ENCODE results near the gene HCN4. TPM values are rescaled to one million over a fixed set of nuclear protein-coding genes. Genes with fewer than 3 reads are reported as not detected.

Gene HCN4
- total and polyA plus RNA-seq, 2 experiments from 2014 or later, result 2.4 to 10.6 TPM

DNA sequence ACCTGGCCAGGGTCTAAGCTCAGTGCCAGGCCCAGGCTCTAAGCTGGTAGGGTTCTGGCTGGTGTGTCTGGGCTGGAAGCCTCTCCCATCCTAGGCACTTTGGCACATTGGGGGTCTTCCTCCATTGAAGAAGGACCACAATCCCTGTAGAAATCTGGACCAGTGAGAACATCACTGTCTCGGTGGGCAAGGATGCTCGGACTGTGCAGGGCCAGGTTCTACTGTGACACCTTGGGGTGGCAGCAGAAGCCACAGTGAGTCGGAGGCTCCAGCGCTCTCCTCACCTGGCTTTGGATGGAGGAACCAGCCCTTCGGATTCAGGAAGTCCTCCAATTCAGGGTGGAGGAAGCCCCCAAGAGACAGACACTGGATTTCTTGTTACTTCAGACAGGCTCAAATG lies 17.5 kb upstream of the HCN4 start:
- H3K27me3 Mint-ChIP-seq (ENCODE audit: insufficient read depth, low read depth, poor library complexity), result peaks cover 28% of the 10 kb centered on the region
- DNase-seq (ENCODE audit: low spot score) (no peak), ATAC-seq (no peak)
- Histone ChIP-seq H2AFZ (no peak overlapping the region), H4K20me1 (replicated peaks; ENCODE audit: insufficient read depth) (no peaks in the 10 kb centered on the region), H3K79me2 (replicated peaks; ENCODE audit: insufficient read depth) (no peaks in the 10 kb centered on the region), H3K4me1 (ENCODE audit: insufficient read depth) (peaks cover 44% of the 10 kb centered on the region), H3K27ac (ENCODE audit: low read depth) (no peak overlapping the region), H3K27me3 (ENCODE audit: insufficient read depth) (no peaks in the 10 kb centered on the region), H3K36me3 (ENCODE audit: insufficient read depth) (no peaks in the 10 kb centered on the region), H3K4me2 (no peak overlapping the region), H3F3A (replicated peaks; ENCODE audit: low read depth) (peaks cover 15% of the 10 kb centered on the region; the same call in 1 of the 2 replicates), H3K4me3 (no peak overlapping the region), H3K9me2 (ENCODE audit: insufficient read depth) (peaks cover 11% of the 10 kb centered on the region)
- no peak overlapping the region for H3K4me3 Mint-ChIP-seq
- peaks cover 9% of the 10 kb centered on the region for H3K9me3 Mint-ChIP-seq
- no peak overlapping the region for H3K27ac Mint-ChIP-seq
- TF ChIP-seq, protein P1, sequence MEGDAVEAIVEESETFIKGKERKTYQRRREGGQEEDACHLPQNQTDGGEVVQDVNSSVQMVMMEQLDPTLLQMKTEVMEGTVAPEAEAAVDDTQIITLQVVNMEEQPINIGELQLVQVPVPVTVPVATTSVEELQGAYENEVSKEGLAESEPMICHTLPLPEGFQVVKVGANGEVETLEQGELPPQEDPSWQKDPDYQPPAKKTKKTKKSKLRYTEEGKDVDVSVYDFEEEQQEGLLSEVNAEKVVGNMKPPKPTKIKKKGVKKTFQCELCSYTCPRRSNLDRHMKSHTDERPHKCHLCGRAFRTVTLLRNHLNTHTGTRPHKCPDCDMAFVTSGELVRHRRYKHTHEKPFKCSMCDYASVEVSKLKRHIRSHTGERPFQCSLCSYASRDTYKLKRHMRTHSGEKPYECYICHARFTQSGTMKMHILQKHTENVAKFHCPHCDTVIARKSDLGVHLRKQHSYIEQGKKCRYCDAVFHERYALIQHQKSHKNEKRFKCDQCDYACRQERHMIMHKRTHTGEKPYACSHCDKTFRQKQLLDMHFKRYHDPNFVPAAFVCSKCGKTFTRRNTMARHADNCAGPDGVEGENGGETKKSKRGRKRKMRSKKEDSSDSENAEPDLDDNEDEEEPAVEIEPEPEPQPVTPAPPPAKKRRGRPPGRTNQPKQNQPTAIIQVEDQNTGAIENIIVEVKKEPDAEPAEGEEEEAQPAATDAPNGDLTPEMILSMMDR (conservative IDR thresholded peaks at IDR 0.05; ENCODE audit: low read depth in 2 of 2), result 0 out of 4 replicates have a peak, but pooled peaks of 1 of the 2 experiments have one; percentile 6
- TF ChIP-seq, protein P2, sequence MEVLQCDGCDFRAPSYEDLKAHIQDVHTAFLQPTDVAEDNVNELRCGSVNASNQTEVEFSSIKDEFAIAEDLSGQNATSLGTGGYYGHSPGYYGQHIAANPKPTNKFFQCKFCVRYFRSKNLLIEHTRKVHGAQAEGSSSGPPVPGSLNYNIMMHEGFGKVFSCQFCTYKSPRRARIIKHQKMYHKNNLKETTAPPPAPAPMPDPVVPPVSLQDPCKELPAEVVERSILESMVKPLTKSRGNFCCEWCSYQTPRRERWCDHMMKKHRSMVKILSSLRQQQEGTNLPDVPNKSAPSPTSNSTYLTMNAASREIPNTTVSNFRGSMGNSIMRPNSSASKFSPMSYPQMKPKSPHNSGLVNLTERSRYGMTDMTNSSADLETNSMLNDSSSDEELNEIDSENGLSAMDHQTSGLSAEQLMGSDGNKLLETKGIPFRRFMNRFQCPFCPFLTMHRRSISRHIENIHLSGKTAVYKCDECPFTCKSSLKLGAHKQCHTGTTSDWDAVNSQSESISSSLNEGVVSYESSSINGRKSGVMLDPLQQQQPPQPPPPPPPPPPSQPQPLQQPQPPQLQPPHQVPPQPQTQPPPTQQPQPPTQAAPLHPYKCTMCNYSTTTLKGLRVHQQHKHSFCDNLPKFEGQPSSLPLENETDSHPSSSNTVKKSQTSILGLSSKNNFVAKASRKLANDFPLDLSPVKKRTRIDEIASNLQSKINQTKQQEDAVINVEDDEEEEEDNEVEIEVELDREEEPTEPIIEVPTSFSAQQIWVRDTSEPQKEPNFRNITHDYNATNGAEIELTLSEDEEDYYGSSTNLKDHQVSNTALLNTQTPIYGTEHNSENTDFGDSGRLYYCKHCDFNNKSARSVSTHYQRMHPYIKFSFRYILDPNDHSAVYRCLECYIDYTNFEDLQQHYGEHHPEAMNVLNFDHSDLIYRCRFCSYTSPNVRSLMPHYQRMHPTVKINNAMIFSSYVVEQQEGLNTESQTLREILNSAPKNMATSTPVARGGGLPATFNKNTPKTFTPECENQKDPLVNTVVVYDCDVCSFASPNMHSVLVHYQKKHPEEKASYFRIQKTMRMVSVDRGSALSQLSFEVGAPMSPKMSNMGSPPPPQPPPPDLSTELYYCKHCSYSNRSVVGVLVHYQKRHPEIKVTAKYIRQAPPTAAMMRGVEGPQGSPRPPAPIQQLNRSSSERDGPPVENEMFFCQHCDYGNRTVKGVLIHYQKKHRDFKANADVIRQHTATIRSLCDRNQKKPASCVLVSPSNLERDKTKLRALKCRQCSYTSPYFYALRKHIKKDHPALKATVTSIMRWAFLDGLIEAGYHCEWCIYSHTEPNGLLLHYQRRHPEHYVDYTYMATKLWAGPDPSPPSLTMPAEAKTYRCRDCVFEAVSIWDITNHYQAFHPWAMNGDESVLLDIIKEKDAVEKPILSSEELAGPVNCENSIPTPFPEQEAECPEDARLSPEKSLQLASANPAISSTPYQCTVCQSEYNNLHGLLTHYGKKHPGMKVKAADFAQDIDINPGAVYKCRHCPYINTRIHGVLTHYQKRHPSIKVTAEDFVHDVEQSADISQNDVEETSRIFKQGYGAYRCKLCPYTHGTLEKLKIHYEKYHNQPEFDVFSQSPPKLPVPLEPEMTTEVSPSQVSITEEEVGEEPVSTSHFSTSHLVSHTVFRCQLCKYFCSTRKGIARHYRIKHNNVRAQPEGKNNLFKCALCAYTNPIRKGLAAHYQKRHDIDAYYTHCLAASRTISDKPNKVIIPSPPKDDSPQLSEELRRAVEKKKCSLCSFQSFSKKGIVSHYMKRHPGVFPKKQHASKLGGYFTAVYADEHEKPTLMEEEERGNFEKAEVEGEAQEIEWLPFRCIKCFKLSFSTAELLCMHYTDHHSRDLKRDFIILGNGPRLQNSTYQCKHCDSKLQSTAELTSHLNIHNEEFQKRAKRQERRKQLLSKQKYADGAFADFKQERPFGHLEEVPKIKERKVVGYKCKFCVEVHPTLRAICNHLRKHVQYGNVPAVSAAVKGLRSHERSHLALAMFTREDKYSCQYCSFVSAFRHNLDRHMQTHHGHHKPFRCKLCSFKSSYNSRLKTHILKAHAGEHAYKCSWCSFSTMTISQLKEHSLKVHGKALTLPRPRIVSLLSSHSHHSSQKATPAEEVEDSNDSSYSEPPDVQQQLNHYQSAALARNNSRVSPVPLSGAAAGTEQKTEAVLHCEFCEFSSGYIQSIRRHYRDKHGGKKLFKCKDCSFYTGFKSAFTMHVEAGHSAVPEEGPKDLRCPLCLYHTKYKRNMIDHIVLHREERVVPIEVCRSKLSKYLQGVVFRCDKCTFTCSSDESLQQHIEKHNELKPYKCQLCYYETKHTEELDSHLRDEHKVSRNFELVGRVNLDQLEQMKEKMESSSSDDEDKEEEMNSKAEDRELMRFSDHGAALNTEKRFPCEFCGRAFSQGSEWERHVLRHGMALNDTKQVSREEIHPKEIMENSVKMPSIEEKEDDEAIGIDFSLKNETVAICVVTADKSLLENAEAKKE (CRISPR knock-in tag; IDR thresholded peaks at IDR 0.05), result no peak
- peaks cover 9% of the 10 kb centered on the region for H3K36me3 Mint-ChIP-seq (ENCODE audit: low read depth)
- peaks cover 44% of the 10 kb centered on the region for H3K4me1 Mint-ChIP-seq

DNA sequence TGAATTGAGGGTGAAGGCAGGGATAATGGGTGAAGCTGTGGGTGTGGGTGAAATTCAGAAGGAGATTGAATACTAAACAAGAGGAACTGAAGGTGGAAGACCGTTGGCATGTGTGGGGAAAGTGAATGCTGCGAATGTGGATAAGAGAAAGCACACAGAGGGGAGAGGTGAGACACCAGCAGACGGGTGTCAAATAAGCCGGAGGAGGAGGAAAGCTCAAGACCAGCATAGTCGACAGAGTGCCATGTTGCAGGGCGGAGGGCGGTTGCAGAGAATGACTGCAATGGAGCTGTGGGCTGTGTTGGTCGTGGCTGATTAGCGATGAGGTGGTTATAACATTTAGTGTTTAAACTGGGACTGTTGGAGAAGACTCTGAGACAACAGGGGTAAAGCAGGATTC lies 16.4 kb upstream of the HCN4 start:
- peaks cover 15% of the 10 kb centered on the region; the same call in 1 of the 2 replicates for H3F3A ChIP-seq (replicated peaks; ENCODE audit: low read depth)
- H3K36me3 ChIP-seq (ENCODE audit: insufficient read depth), result no peaks in the 10 kb centered on the region
- H3K9me2 ChIP-seq (ENCODE audit: insufficient read depth), result peaks cover 13% of the 10 kb centered on the region
- no peaks in the 10 kb centered on the region for H4K20me1 ChIP-seq (replicated peaks; ENCODE audit: insufficient read depth)
- H3K4me2 ChIP-seq, result no peak overlapping the region
- H3K79me2 ChIP-seq (replicated peaks; ENCODE audit: insufficient read depth), result no peaks in the 10 kb centered on the region
- peaks cover 19% of the 10 kb centered on the region for H3K9me3 Mint-ChIP-seq
- H3K4me3 Mint-ChIP-seq, result no peak overlapping the region
- no peak overlapping the region for H2AFZ ChIP-seq
- no peak overlapping the region for H3K27ac ChIP-seq (ENCODE audit: low read depth)
- peaks cover 11% of the 10 kb centered on the region for H3K36me3 Mint-ChIP-seq (ENCODE audit: low read depth)
- no peak for ATAC-seq
- DNase-seq (ENCODE audit: low spot score), result no peak
- no peaks in the 10 kb centered on the region for H3K27me3 ChIP-seq (ENCODE audit: insufficient read depth)
- peaks cover 44% of the 10 kb centered on the region for H3K4me1 Mint-ChIP-seq
- H3K27ac Mint-ChIP-seq, result no peak overlapping the region
- H3K4me1 ChIP-seq (ENCODE audit: insufficient read depth), result peaks cover 44% of the 10 kb centered on the region
- H3K4me3 ChIP-seq, result no peak overlapping the region
- peaks cover 25% of the 10 kb centered on the region for H3K27me3 Mint-ChIP-seq (ENCODE audit: insufficient read depth, low read depth, poor library complexity)
- TF ChIP-seq, protein P1 (conservative IDR thresholded peaks at IDR 0.05; ENCODE audit: low read depth in 2 of 2), result no peak
- TF ChIP-seq NANOG (IDR thresholded peaks at IDR 0.05; ENCODE audit: borderline replicate concordance) (no peak), JUNB (IDR thresholded peaks at IDR 0.05; ENCODE audit: unreplicated experiment) (no peak), EZH2phosphoT487 (IDR thresholded peaks at IDR 0.05; ENCODE audit: unreplicated experiment) (no peak), STAT1 (IDR thresholded peaks at IDR 0.05; ENCODE audit: unreplicated experiment) (no peak), POLR2AphosphoS5 (IDR thresholded peaks at IDR 0.05; ENCODE audit: low read depth) (no peak)
- TF ChIP-seq, protein P3, sequence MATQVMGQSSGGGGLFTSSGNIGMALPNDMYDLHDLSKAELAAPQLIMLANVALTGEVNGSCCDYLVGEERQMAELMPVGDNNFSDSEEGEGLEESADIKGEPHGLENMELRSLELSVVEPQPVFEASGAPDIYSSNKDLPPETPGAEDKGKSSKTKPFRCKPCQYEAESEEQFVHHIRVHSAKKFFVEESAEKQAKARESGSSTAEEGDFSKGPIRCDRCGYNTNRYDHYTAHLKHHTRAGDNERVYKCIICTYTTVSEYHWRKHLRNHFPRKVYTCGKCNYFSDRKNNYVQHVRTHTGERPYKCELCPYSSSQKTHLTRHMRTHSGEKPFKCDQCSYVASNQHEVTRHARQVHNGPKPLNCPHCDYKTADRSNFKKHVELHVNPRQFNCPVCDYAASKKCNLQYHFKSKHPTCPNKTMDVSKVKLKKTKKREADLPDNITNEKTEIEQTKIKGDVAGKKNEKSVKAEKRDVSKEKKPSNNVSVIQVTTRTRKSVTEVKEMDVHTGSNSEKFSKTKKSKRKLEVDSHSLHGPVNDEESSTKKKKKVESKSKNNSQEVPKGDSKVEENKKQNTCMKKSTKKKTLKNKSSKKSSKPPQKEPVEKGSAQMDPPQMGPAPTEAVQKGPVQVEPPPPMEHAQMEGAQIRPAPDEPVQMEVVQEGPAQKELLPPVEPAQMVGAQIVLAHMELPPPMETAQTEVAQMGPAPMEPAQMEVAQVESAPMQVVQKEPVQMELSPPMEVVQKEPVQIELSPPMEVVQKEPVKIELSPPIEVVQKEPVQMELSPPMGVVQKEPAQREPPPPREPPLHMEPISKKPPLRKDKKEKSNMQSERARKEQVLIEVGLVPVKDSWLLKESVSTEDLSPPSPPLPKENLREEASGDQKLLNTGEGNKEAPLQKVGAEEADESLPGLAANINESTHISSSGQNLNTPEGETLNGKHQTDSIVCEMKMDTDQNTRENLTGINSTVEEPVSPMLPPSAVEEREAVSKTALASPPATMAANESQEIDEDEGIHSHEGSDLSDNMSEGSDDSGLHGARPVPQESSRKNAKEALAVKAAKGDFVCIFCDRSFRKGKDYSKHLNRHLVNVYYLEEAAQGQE (IDR thresholded peaks at IDR 0.05; ENCODE audit: unreplicated experiment), result no peak

Data from GM23338 (cell line).